H9 (cell line): ENCODE results near the gene NAA30. TPM values are rescaled to one million over a fixed set of nuclear protein-coding genes. Genes with fewer than 3 reads are reported as not detected.
A peak's percentile ranks its signal among the peaks of the same experiment; 100 is the strongest.
"Not testable (repeated sequence)": the region's sequence is repeated elsewhere in the genome, so short reads cannot be mapped to it uniquely, and the experiment has no call there.

Source experiments
- DNase-seq: peaks from one replicate; pipeline ENCODE4 v3.0.0-alpha.2; 2017
- H2AFZ ChIP-seq: one replicate; pipeline ENCODE4 v1.6.1; 2013; ENCODE audit warnings: mild to moderate bottlenecking, low read length, control low read depth, moderate library complexity
- H2AK5ac ChIP-seq: 2 replicates; pipeline ENCODE4 v1.6.1; 2013; ENCODE audit warnings: low read length, control low read depth, mixed read lengths; ENCODE audit not compliant: insufficient read length
- H2BK120ac ChIP-seq: one replicate; pipeline ENCODE4 v1.6.1; 2013; ENCODE audit warnings: low read depth, mild to moderate bottlenecking, low read length, control low read depth, inconsistent platforms; ENCODE audit not compliant: poor library complexity, severe bottlenecking
- H2BK12ac ChIP-seq: 2 replicates; pipeline ENCODE4 v1.6.1; 2013; ENCODE audit warnings: low read length, control low read depth, mixed read lengths, low read depth; ENCODE audit not compliant: insufficient read length
- H2BK15ac ChIP-seq: 2 replicates; pipeline ENCODE4 v1.6.1; 2013; ENCODE audit warnings: low read depth, low read length, control low read depth
- H2BK20ac ChIP-seq: one replicate; pipeline ENCODE4 v1.6.1; 2013; ENCODE audit warnings: low read depth, mild to moderate bottlenecking, low read length, control low read depth, inconsistent platforms; ENCODE audit not compliant: poor library complexity, severe bottlenecking
- H2BK5ac ChIP-seq: 2 replicates; pipeline ENCODE4 v1.6.1; 2013; ENCODE audit warnings: low read length, control low read depth, mixed read lengths; ENCODE audit not compliant: insufficient read length
- H3K14ac ChIP-seq: 2 replicates; pipeline ENCODE4 v1.6.1; 2013; ENCODE audit warnings: low read length, control low read depth; ENCODE audit not compliant: insufficient read depth
- H3K18ac ChIP-seq: 2 replicates; pipeline ENCODE4 v1.6.1; 2013; ENCODE audit warnings: low read depth, mild to moderate bottlenecking, mixed read lengths, low read length, control low read depth; ENCODE audit not compliant: insufficient read length
- H3K23ac ChIP-seq: 2 replicates; pipeline ENCODE4 v1.6.1; 2013; ENCODE audit warnings: low read length, control low read depth, mixed read lengths, low read depth; ENCODE audit not compliant: insufficient read length
- H3K23me2 ChIP-seq: 2 replicates; pipeline ENCODE4 v1.6.1; 2013; ENCODE audit warnings: low read depth, mild to moderate bottlenecking, mixed read lengths, low read length, control low read depth; ENCODE audit not compliant: insufficient read length, poor library complexity, severe bottlenecking
- H3K27ac ChIP-seq: 2 replicates; pipeline ENCODE4 v1.5.1; 2013; ENCODE audit warnings: low read length, control low read depth, mixed read lengths, low read depth; ENCODE audit not compliant: insufficient read length
- H3K27me3 ChIP-seq: 2 replicates; pipeline ENCODE4 v1.6.1; 2013; ENCODE audit warnings: low read length, control low read depth, inconsistent platforms; ENCODE audit not compliant: insufficient read depth
- H3K4ac ChIP-seq: 2 replicates; pipeline ENCODE4 v1.6.1; 2013; ENCODE audit warnings: low read depth, mild to moderate bottlenecking, control low read depth, inconsistent platforms, low read length, moderate library complexity
- H3K4me1 ChIP-seq: 2 replicates; pipeline ENCODE4 v1.6.1; 2013; ENCODE audit warnings: low read length, control low read depth, inconsistent platforms; ENCODE audit not compliant: insufficient read depth
- H3K4me2 ChIP-seq: 2 replicates; pipeline ENCODE4 v1.6.1; 2013; ENCODE audit warnings: low read length, control low read depth, mixed read lengths; ENCODE audit not compliant: insufficient read length, insufficient read depth
- H3K56ac ChIP-seq: 2 replicates; pipeline ENCODE4 v1.6.1; 2013; ENCODE audit warnings: low read depth, mild to moderate bottlenecking, mixed read lengths, low read length, control low read depth; ENCODE audit not compliant: insufficient read length
- H3K79me1 ChIP-seq: 2 replicates; pipeline ENCODE4 v1.6.1; 2013; ENCODE audit warnings: low read depth, mild to moderate bottlenecking, moderate library complexity, low read length, control low read depth, inconsistent platforms; ENCODE audit not compliant: insufficient read depth, poor library complexity, severe bottlenecking
- H3K79me2 ChIP-seq: 2 replicates; pipeline ENCODE4 v1.6.1; 2013; ENCODE audit warnings: low read length, control low read depth, inconsistent platforms; ENCODE audit not compliant: insufficient read depth
- H3K9ac ChIP-seq: 2 replicates; pipeline ENCODE4 v1.6.1; 2013; ENCODE audit warnings: low read length, control low read depth, mixed read lengths; ENCODE audit not compliant: insufficient read length; ENCODE audit errors: extremely low read depth
- H3K9me3 ChIP-seq: one replicate; pipeline ENCODE4 v1.6.1; 2013; ENCODE audit warnings: low read depth, low read length, inconsistent platforms; ENCODE audit not compliant: control insufficient read depth
- H3T11ph ChIP-seq: one replicate; pipeline ENCODE4 v1.6.1; 2013; ENCODE audit warnings: mild to moderate bottlenecking, low read length, control low read depth, inconsistent platforms
- H4K20me1 ChIP-seq: one replicate; pipeline ENCODE4 v1.6.1; 2013; ENCODE audit not compliant: control insufficient read depth, insufficient read length, insufficient read depth
- H4K5ac ChIP-seq: 2 replicates; pipeline ENCODE4 v1.6.1; 2013; ENCODE audit warnings: low read depth, mild to moderate bottlenecking, mixed read lengths, low read length, control low read depth; ENCODE audit not compliant: insufficient read length
- H4K8ac ChIP-seq: replicated peaks from 2 replicates; pipeline ENCODE4 v1.6.1; 2013; ENCODE audit warnings: low read length, control low read depth, mixed read lengths, low read depth; ENCODE audit not compliant: insufficient read length
- H4K91ac ChIP-seq: 2 replicates; pipeline ENCODE4 v1.6.1; 2013; ENCODE audit warnings: low read depth, mild to moderate bottlenecking, moderate library complexity, mixed read lengths, low read length, control low read depth; ENCODE audit not compliant: insufficient read length
- H3K27ac Mint-ChIP-seq, 3 experiments: 2 replicates in 2 of 3; 3 replicates in 1 of 3; pipeline ENCODE4 v1.8.0; 2020 to 2021; ENCODE audit warnings: mixed read lengths in 3 of 3, mild to moderate bottlenecking in 1 of 3, moderate library complexity in 1 of 3
- H3K27me3 Mint-ChIP-seq: 2 replicates; pipeline ENCODE4 v1.8.0; 2021; ENCODE audit warnings: low read depth, mild to moderate bottlenecking, moderate library complexity, mixed read lengths
- H3K36me3 Mint-ChIP-seq, 3 experiments: 2 replicates in 2 of 3; 3 replicates in 1 of 3; pipeline ENCODE4 v1.8.0; 2020 to 2021; ENCODE audit warnings: low read depth in 3 of 3, mixed read lengths in 3 of 3; ENCODE audit not compliant: insufficient read depth in 1 of 3
- H3K4me1 Mint-ChIP-seq, 2 experiments: 2 replicates each; pipeline ENCODE4 v1.8.0; 2020; ENCODE audit warnings: mixed read lengths in 2 of 2
- H3K4me3 Mint-ChIP-seq, 2 experiments: 2 replicates in 1 of 2; 3 replicates in 1 of 2; pipeline ENCODE4 v1.8.0; 2020 to 2021; ENCODE audit warnings: mild to moderate bottlenecking in 2 of 2, mixed read lengths in 2 of 2, moderate library complexity in 1 of 2
- H3K9me3 Mint-ChIP-seq, 2 experiments: 2 replicates in 1 of 2; 3 replicates in 1 of 2; pipeline ENCODE4 v1.8.0; 2020; ENCODE audit warnings: mild to moderate bottlenecking in 2 of 2, mixed read lengths in 2 of 2, moderate library complexity in 1 of 2
- CTCF ChIP-seq: fragments of 200-600 bp; sonication (generic); conservative IDR thresholded peaks from 3 replicates; pipeline ENCODE4 v1.8.0; 2021; ENCODE audit warnings: antibody characterized with exemption, mild to moderate bottlenecking
- WGBS: extraction: QIAGEN DNeasy Blood & Tissue Kit; methylation state at CpG from one replicate; pipeline ENCODE4 v1.1.7; 2013; ENCODE audit warnings: missing lambda C conversion rate, low lambda C conversion rate, mixed read lengths; ENCODE audit not compliant: insufficient read length; ENCODE audit errors: extremely low coverage; 5-methylcytosine and 5-hydroxymethylcytosine counted together
- total RNA-seq: library from RNA; stranded (reverse); gene quantifications from 2 replicates; pipeline ENCODE4 v1.2.1, GENCODE V29; 2021

NAA30 gene
- total RNA-seq, 1 experiment from 2014 or later: 20.9 TPM

- Mint-ChIP-seq H3K4me1 (peaks cover 31 to 32% of the 10 kb centered on the region in 2 experiments), H3K27me3 (peaks cover 7% of the 10 kb centered on the region), H3K9me3 (peaks cover 6 to 7% of the 10 kb centered on the region in 2 experiments), H3K4me3 (peak overlapping the region; percentile 24 to 28; a peak in 2 of 5 replicates), H3K27ac (peak overlapping the region; percentile 37 to 77 (median 68); a peak in 4 of 7 replicates), H3K36me3 (peaks cover 0 to 2% (median 1%) of the 10 kb centered on the region in 3 experiments; a peak in 5 of 7 replicates)
- no peak overlapping the region for H2AFZ ChIP-seq
- H3K4me2 ChIP-seq: no peak overlapping the region
- H3K79me2 ChIP-seq: no peaks in the 10 kb centered on the region
- no peak for TF ChIP-seq CTCF
- no peak overlapping the region for H3K56ac ChIP-seq
- no peaks in the 10 kb centered on the region for H3K27me3 ChIP-seq
- no peak overlapping the region for H3K9ac ChIP-seq
- no peak overlapping the region for H2BK12ac ChIP-seq
- no peak overlapping the region for H2BK120ac ChIP-seq
- peaks cover 4% of the 10 kb centered on the region; the same call in 1 of the 2 replicates for H3K4me1 ChIP-seq
- H3K27ac ChIP-seq: no peak overlapping the region
- H3K23ac ChIP-seq: no peak overlapping the region
- H3K9me3 ChIP-seq: no peaks in the 10 kb centered on the region
- no peak overlapping the region for H3K4ac ChIP-seq
- no peak overlapping the region for H4K8ac ChIP-seq
- H3K14ac ChIP-seq: peak overlapping the region; percentile 52; the same call in 1 of the 2 replicates
- no peaks in the 10 kb centered on the region for H3K79me1 ChIP-seq
- H4K5ac ChIP-seq: no peak overlapping the region
- no peak overlapping the region for H3T11ph ChIP-seq
- WGBS: no CpG with 5 or more reads among the region's 19 CpGs
- H4K20me1 ChIP-seq: no peaks in the 10 kb centered on the region
- no peak overlapping the region for H2BK5ac ChIP-seq
- H3K18ac ChIP-seq: no peak overlapping the region
- no peak overlapping the region for H2BK20ac ChIP-seq
- no peak overlapping the region for H2BK15ac ChIP-seq
- DNase-seq: peak; percentile 58
- no peak overlapping the region for H4K91ac ChIP-seq
- no peak overlapping the region for H2AK5ac ChIP-seq
- no peaks in the 10 kb centered on the region for H3K23me2 ChIP-seq
These were observed 25.5 kb upstream of the NAA30 start for GRCh38 chr14:57364659-57365450.

GRCh38 chr14:57370187-57370586 lies 20.2 kb upstream of the NAA30 start:
- Mint-ChIP-seq H3K9me3 (peaks cover 10 to 11% of the 10 kb centered on the region in 2 experiments), H3K4me1 (peaks cover 17 to 18% of the 10 kb centered on the region in 2 experiments)
- not testable (repeated sequence) for H2AK5ac ChIP-seq, H3K27ac ChIP-seq, H3K27me3 ChIP-seq, H3K27me3 Mint-ChIP-seq, H3K79me2 ChIP-seq, H4K8ac ChIP-seq, H3K14ac ChIP-seq, H2BK120ac ChIP-seq, H3K9ac ChIP-seq, H2AFZ ChIP-seq, H3K4me3 Mint-ChIP-seq, H2BK20ac ChIP-seq, H4K5ac ChIP-seq, H2BK15ac ChIP-seq, H3K18ac ChIP-seq, H3K4me1 ChIP-seq, H3K9me3 ChIP-seq, H3K79me1 ChIP-seq, DNase-seq, H3K4me2 ChIP-seq, H3K23ac ChIP-seq, H2BK12ac ChIP-seq, H3K4ac ChIP-seq, H3T11ph ChIP-seq, H2BK5ac ChIP-seq, H3K36me3 Mint-ChIP-seq, H3K56ac ChIP-seq, H4K91ac ChIP-seq, H3K23me2 ChIP-seq, H4K20me1 ChIP-seq, H3K27ac Mint-ChIP-seq
- no CpG with 5 or more reads among the region's 5 CpGs for WGBS
